GM18517 (cell line): ENCODE data around the gene OPA1.
"Not testable (repeated sequence)": the region's sequence is repeated elsewhere in the genome, so short reads cannot be mapped to it uniquely, and the experiment has no call there.

Experiments
- ATAC-seq: cut with Tn5 transposase; IDR thresholded peaks from one replicate; pipeline ENCODE4 v1.9.1; 2021; ENCODE audit warnings: mild to moderate bottlenecking, moderate library complexity; ENCODE audit not compliant: unreplicated experiment

Gene OPA1

GRCh38 chr3:193586526-193586925, 6.5 kb upstream of the OPA1 start:
- ATAC-seq = no peak

GRCh38 chr3:193589129-193589528, 3.9 kb upstream of the OPA1 start:
- ATAC-seq = no peak

- ATAC-seq = no peak
Observed at GRCh38 chr3:193589616-193590015, 3.4 kb upstream of the OPA1 start.

GRCh38 chr3:193590088-193590856, 2.7 kb upstream of the OPA1 start:
- ATAC-seq = no peak

GRCh38 chr3:193593668-193594030, 641 bp downstream of the OPA1 start:
- peak; percentile 6 for ATAC-seq

- ATAC-seq = no peak
Observed at GRCh38 chr3:193594946-193595689, 2.1 kb downstream of the OPA1 start.

- no peak for ATAC-seq
Observed at GRCh38 chr3:193595939-193596487, 3.0 kb downstream of the OPA1 start.

- no peak for ATAC-seq
Observed at GRCh38 chr3:193598202-193598601, 5.2 kb downstream of the OPA1 start.

GRCh38 chr3:193599393-193599792, 6.4 kb downstream of the OPA1 start:
- no peak for ATAC-seq

GRCh38 chr3:193605876-193606275, 12.9 kb downstream of the OPA1 start:
- no peak for ATAC-seq

- not testable (repeated sequence) for ATAC-seq
Observed at GRCh38 chr3:193606892-193607291, 13.9 kb downstream of the OPA1 start.

- not testable (repeated sequence) for ATAC-seq
Observed at GRCh38 chr3:193610516-193610915, 17.5 kb downstream of the OPA1 start.

- ATAC-seq = no peak
Observed at GRCh38 chr3:193614430-193614829, 21.4 kb downstream of the OPA1 start.

GRCh38 chr3:193617628-193618027, 24.6 kb downstream of the OPA1 start:
- no peak for ATAC-seq

- ATAC-seq = no peak
Observed at GRCh38 chr3:193620057-193620456, 27.0 kb downstream of the OPA1 start.

GRCh38 chr3:193620650-193621049, 27.6 kb downstream of the OPA1 start:
- ATAC-seq = peak; percentile 77

- ATAC-seq = no peak
Observed at GRCh38 chr3:193621127-193621526, 28.1 kb downstream of the OPA1 start.

GRCh38 chr3:193630005-193630404, 37.0 kb downstream of the OPA1 start:
- ATAC-seq = no peak

GRCh38 chr3:193637831-193638230, 44.8 kb downstream of the OPA1 start:
- no peak for ATAC-seq

- ATAC-seq = no peak
Observed at GRCh38 chr3:193638833-193639232, 45.8 kb downstream of the OPA1 start.

GRCh38 chr3:193640165-193640715, 47.2 kb downstream of the OPA1 start:
- ATAC-seq = no peak
